ENCODE results near the gene NUP214.

NUP214 gene

GRCh38 chr9:131253891-131254491, 128.6 kb downstream of the NUP214 start:
- peaks cover 3% of the 10 kb centered on the region for H3K36me3 ChIP-seq (replicated peaks; ENCODE audit: low read depth, low read length)
- no peak overlapping the region for H3K9ac ChIP-seq (ENCODE audit: low read length)
- H3K4me2 ChIP-seq (ENCODE audit: low read length), result peak overlapping the region; percentile 2; the same call in 1 of the 2 replicates
- H3K27ac ChIP-seq (ENCODE audit: low read length), result no peak overlapping the region
- no peaks in the 10 kb centered on the region for H4K20me1 ChIP-seq (ENCODE audit: insufficient read depth, low read length)
- H3K4me3 ChIP-seq (ENCODE audit: low read length), result no peak overlapping the region
- H3K27me3 ChIP-seq (ENCODE audit: low read depth, low read length), result no peaks in the 10 kb centered on the region
- H2AFZ ChIP-seq (ENCODE audit: low read depth, low read length), result no peak overlapping the region
- H3K4me1 ChIP-seq (ENCODE audit: low read length), result peaks cover 39% of the 10 kb centered on the region
- TF ChIP-seq EZH2phosphoT487 (IDR thresholded peaks at IDR 0.05; ENCODE audit: low read depth), result no peak
- TF ChIP-seq CTCF (IDR thresholded peaks at IDR 0.05; ENCODE audit: low read depth, low read length), result no peak
- no peaks in the 10 kb centered on the region for H3K79me2 ChIP-seq (ENCODE audit: low read length)
- no peaks in the 10 kb centered on the region for H3K9me3 ChIP-seq (ENCODE audit: insufficient read depth, low read length)

GRCh38 chr9:131254626-131255025, 129.2 kb downstream of the NUP214 start:
- Histone ChIP-seq H3K4me3 (ENCODE audit: low read length) (no peak overlapping the region), H3K4me2 (ENCODE audit: low read length) (no peak overlapping the region), H4K20me1 (ENCODE audit: insufficient read depth, low read length) (no peaks in the 10 kb centered on the region), H2AFZ (ENCODE audit: low read depth, low read length) (no peak overlapping the region), H3K27ac (ENCODE audit: low read length) (no peak overlapping the region), H3K4me1 (ENCODE audit: low read length) (peaks cover 39% of the 10 kb centered on the region), H3K79me2 (ENCODE audit: low read length) (no peaks in the 10 kb centered on the region), H3K9me3 (ENCODE audit: insufficient read depth, low read length) (no peaks in the 10 kb centered on the region), H3K36me3 (replicated peaks; ENCODE audit: low read depth, low read length) (peaks cover 3% of the 10 kb centered on the region), H3K9ac (ENCODE audit: low read length) (no peak overlapping the region), H3K27me3 (ENCODE audit: low read depth, low read length) (no peaks in the 10 kb centered on the region)
- TF ChIP-seq EZH2phosphoT487 (IDR thresholded peaks at IDR 0.05; ENCODE audit: low read depth) (no peak), CTCF (IDR thresholded peaks at IDR 0.05; ENCODE audit: low read depth, low read length) (no peak)

GRCh38 chr9:131255676-131256197, 130.4 kb downstream of the NUP214 start:
- peak overlapping the region; percentile 73 for H3K9ac ChIP-seq (ENCODE audit: low read length)
- TF ChIP-seq EZH2phosphoT487 (IDR thresholded peaks at IDR 0.05; ENCODE audit: low read depth) (no peak), CTCF (IDR thresholded peaks at IDR 0.05; ENCODE audit: low read depth, low read length) (no peak)
- H3K27me3 ChIP-seq (ENCODE audit: low read depth, low read length), result no peaks in the 10 kb centered on the region
- H3K79me2 ChIP-seq (ENCODE audit: low read length), result no peaks in the 10 kb centered on the region
- H3K36me3 ChIP-seq (replicated peaks; ENCODE audit: low read depth, low read length), result peaks cover 6% of the 10 kb centered on the region
- H4K20me1 ChIP-seq (ENCODE audit: insufficient read depth, low read length), result no peaks in the 10 kb centered on the region
- peak overlapping the region; percentile 63; the same call in 1 of the 2 replicates for H2AFZ ChIP-seq (ENCODE audit: low read depth, low read length)
- peak overlapping the region; percentile 77 for H3K4me3 ChIP-seq (ENCODE audit: low read length)
- peaks cover 39% of the 10 kb centered on the region for H3K4me1 ChIP-seq (ENCODE audit: low read length)
- H3K4me2 ChIP-seq (ENCODE audit: low read length), result peak overlapping the region; percentile 89
- peak overlapping the region; percentile 76 for H3K27ac ChIP-seq (ENCODE audit: low read length)
- no peaks in the 10 kb centered on the region for H3K9me3 ChIP-seq (ENCODE audit: insufficient read depth, low read length)

- Histone ChIP-seq H3K79me2 (ENCODE audit: low read length) (peaks cover 12% of the 10 kb centered on the region), H3K9me3 (ENCODE audit: insufficient read depth, low read length) (no peaks in the 10 kb centered on the region), H3K4me3 (ENCODE audit: low read length) (no peak overlapping the region), H4K20me1 (ENCODE audit: insufficient read depth, low read length) (0 out of 2 replicates have a peak, but pooled peaks cover 2% of the 10 kb centered on the region), H3K9ac (ENCODE audit: low read length) (no peak overlapping the region), H2AFZ (ENCODE audit: low read depth, low read length) (no peak overlapping the region), H3K4me1 (ENCODE audit: low read length) (peaks cover 39% of the 10 kb centered on the region), H3K36me3 (replicated peaks; ENCODE audit: low read depth, low read length) (peaks cover 16% of the 10 kb centered on the region), H3K27me3 (ENCODE audit: low read depth, low read length) (no peaks in the 10 kb centered on the region), H3K27ac (ENCODE audit: low read length) (no peak overlapping the region), H3K4me2 (ENCODE audit: low read length) (no peak overlapping the region)
- no peak for TF ChIP-seq CTCF (IDR thresholded peaks at IDR 0.05; ENCODE audit: low read depth, low read length)
- TF ChIP-seq EZH2phosphoT487 (IDR thresholded peaks at IDR 0.05; ENCODE audit: low read depth), result no peak
Observed at GRCh38 chr9:131257266-131258025, 132.1 kb downstream of the NUP214 start.
